ENCODE data around the gene BTNL3.
"Not testable (repeated sequence)": the region's sequence is repeated elsewhere in the genome, so short reads cannot be mapped to it uniquely, and the experiment has no call there.

Gene BTNL3

DNA sequence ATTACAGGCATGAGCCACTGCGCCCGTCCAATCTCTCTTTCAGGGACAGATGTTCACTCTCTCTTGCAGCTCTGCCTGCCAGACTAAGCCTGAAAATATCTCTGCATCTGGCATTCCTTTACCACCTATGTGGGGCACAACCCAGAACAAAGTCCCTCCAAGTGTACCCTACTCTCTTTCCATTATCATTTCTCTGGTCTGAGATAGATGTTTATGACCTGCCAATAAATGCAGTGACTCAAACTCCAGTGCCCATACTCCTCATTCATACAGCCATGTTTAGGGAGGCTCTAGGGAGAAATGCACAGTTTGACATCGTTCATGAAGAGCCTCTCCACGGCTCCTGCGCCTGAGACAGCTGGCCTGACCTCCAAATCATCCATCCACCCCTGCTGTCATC is at the start of gene BTNL3:
TSS of gene BTNL3 (plus strand) at position 255 of the 400 bp plus-strand sequence. CDS start 183 bp downstream, outside the sequence.
- no peak for DNase-seq

- no peak for DNase-seq
These were observed 38.2 kb upstream of the BTNL3 start for GRCh38 chr5:180950291-180950949.

- DNase-seq: no peak
These were observed 29.0 kb upstream of the BTNL3 start for GRCh38 chr5:180959661-180960060.

DNA sequence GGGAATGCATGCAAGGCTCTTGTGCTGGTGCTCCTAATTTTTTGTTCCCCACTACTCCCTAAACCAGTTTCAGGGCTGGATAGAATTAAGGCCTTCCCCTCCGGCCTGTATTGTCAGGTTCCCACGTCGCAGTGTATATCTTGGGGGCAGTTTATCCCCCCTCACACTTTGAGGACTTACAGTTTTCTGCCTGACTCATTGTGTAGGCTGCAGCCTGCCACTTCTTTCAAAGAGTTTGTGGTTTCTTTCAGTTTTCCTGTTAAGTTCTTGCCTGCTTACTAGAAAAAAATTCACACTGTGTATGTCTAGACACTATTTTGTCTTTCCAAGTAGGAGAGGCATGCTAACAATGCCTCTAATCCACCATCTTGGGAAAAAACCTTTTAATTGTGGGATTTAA is 28.4 kb upstream of the BTNL3 start:
- DNase-seq: no peak

GRCh38 chr5:180969406-180969805 is 19.2 kb upstream of the BTNL3 start:
- no peak for DNase-seq

DNA sequence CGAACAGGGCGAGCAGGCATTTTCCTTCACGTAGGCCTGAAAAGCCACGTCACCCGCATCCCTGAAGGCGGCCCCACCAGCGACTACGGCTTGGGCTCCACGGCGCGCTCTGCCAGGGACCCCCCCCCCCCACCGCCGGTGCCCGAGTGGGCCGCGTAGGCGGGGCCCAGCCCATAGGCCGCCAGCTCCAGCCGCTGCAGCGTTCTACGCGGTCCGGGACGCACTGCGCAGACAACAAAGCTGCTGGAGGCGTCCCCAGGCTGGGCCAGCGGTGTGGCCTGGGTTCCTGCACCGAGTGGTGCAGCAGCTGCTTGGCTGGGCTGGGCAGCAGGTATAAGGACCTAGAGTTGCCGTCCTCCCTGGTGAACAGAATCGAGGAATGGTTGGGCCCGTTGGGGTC is 18.3 kb upstream of the BTNL3 start:
- no peak for DNase-seq

- DNase-seq: no peak
These were observed 17.8 kb upstream of the BTNL3 start for GRCh38 chr5:180970875-180971274.

DNA sequence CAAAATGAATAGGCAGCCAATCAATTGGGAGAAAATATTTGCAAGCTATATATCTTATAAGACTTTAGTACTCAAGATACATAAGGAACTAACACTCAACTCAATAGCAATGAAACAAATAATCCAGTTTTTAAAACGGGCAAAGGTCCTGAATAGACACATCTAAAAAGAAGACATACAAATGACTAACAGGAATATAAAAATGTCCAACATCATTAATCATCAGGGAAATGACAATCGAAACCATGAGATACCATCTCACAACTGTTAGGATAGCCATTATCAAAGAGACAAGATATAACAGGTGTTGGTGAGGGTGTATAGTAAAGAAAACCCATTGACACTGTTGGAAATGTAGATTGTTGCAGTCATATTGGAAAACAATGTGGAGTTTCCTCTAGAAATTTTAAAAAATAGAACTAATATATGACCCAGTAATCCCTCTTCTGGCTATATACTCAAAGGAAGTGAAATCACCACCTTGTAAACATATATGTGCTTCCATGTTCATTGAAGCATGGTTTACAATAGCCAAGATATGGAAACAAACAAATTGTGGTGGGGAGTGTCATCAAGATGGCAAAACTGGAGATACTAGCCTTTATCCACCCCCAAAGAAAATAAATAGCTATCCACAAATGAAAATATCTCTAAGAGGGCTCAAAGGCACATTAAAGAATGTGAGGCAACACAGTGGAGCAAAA is 13.9 kb upstream of the BTNL3 start:
- no peak for DNase-seq

DNA sequence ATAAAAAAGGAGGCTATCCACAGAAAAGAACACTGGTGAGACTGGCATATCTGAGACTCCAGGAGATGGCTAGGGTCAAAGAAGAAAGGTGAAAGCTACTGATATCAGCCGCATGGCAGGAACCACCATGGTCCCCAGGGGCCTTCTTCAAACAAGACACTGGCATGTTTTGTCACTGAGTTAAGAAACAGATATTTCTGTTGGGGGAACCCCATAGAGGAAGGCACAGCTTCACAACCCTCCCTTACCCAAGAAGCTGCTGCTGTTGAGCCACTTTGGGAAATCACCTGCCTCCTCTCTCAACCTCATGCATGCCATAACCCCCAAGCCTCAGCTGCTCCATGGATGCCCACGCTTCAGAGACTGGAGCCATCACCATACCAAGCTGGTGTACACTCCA is 13.3 kb upstream of the BTNL3 start:
- DNase-seq: no peak

DNA sequence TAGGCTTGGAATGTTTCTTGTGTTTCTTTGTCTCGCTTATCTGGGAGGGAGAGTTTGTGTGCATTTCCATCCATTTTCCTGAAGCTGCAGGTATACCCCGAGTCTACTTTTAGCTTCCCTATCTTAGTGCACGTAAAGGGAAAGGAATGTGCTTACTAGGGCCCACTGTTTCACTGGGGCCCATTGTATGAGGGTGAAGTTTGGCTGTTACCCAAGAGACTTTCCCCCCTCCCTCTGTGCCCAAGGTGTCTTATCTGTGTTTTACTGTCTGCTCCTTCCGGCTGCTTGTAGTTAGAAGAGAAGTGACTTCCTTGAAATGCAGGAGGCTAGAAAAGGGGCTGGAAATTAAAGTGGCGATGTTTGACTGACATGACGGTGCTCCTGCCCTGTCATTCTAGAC is 12.1 kb upstream of the BTNL3 start:
- no peak for DNase-seq

- no peak for DNase-seq
These were observed 10.8 kb upstream of the BTNL3 start for GRCh38 chr5:180977852-180978251.

- DNase-seq: no peak
These were observed 6.5 kb upstream of the BTNL3 start for GRCh38 chr5:180982008-180982741.

DNA sequence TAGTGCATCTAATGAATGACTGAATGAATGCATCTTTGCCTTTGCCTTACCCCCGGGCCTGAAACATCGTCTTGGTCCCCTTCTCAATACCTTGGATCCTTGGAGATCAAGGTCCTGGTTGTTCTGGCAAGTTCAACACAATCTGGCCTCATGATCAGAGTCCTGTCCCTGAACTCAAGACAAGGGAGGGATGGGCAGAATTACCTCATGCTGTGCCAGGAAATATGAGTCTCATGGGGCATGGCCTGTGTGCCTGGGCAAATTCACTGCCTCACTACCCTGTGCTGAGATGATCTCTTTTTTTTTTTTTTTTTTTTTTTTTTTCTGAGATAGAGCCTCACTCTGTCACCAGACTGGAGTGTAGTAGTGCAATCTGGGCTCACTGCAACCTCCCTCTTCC is 630 bp upstream of the BTNL3 start:
- no peak for DNase-seq

DNA sequence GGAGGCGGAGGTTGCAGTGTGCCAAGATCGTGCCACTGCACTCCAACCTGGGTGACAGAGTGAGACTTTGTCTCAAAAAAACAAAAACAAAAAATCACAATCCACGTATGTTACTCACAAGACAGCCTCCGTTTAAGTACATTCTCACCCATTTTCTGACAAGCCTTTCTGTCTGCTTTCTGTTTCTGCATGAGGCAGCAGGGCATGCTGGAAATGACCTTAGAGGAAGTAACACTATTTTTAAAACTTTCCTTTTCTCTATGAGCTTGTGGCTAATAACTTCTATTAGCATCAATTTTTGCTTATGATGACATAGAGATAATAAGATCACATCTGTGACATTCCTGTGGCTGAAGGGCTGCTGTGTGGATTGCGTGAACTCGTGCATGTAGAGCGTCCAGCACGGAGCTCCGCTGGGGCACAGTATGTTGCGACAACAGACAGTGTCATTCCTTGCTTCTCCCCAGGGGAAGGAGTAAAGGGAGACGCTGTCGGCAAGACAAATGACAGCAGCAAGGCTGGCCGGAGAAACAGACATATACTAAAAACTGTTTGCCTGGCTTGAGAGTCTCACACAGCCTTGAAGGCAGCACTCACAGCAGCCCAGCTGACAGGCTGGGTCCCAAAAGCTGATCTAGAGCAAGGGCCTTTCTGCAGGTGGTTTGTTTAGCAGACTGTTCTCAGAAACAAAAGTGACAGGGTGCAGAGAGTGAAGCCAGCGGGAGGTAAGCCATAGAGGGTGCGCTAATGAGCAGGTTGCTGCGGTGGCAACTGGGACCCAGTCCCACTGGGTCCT is 1.6 kb downstream of the BTNL3 start:
- no peak for DNase-seq

GRCh38 chr5:180990882-180991242 is 2.2 kb downstream of the BTNL3 start:
- DNase-seq: no peak

DNA sequence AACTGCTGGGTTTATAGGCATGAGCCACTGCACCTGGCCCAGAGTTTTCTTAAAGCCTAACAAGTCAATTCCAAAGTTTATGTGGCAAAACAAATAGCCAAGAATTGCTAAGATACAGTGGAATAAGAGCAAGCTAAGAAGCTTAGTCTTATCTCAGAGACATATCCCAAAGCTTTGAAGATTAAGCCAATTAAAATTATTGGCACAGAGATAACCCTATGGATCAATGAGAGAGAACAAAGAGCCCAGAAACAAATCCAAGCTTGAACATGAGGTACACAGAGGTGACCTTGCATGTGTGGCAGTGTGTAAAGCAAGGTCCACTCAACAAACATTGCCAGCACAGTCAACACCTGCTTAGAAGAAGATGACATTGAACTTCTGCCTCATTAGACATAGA is 13.3 kb downstream of the BTNL3 start:
- no peak for DNase-seq

DNA sequence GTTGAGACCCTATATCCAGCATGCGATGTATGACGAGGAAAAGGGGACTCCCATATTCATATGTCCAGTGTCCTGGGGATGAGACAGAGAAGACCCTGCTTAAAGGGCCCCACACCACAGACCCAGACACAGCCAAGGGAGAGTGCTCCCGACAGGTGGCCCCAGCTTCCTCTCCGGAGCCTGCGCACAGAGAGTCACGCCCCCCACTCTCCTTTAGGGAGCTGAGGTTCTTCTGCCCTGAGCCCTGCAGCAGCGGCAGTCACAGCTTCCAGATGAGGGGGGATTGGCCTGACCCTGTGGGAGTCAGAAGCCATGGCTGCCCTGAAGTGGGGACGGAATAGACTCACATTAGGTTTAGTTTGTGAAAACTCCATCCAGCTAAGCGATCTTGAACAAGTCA is 17.1 kb downstream of the BTNL3 start:
- DNase-seq: no peak

- no peak for DNase-seq
These were observed 19.5 kb downstream of the BTNL3 start for GRCh38 chr5:181008136-181008535.

GRCh38 chr5:181010018-181010417 is 21.4 kb downstream of the BTNL3 start:
- DNase-seq: not testable (repeated sequence)

DNA sequence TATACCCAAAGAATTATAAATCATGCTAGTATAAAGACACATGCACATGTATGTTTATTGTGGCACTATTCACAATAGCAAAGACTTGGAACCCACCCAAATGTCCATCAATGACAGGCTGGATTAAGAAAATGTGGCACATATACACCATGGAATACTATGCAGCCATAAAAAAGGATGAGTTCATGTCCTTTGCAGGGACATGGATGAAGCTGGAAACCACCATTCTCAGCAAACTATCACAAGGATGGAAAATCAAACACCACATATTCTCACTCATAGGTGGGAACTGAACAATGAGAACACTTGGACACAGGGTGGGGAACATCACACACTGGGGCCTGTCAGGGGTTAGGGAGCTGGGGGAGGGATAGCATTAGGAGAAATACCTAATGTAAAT is 26.0 kb downstream of the BTNL3 start:
- not testable (repeated sequence) for DNase-seq

DNA sequence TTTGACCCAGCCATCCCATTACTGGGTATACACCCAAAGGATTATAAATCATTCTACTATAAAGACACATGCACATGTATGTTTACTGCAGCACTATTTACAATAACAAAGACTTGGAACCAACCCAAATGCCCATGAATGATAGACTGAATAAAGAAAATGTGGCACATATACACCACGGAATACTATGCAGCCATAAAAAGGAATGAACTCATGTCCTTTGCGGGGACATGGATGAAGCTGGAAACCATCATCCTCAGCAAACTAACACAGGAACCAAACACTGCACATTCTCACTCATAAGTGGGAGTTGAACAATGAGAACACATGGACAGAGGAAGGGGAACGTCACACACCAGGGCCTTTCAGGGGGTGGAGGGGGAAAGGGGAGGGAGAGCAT is 28.8 kb downstream of the BTNL3 start:
- not testable (repeated sequence) for DNase-seq

DNA sequence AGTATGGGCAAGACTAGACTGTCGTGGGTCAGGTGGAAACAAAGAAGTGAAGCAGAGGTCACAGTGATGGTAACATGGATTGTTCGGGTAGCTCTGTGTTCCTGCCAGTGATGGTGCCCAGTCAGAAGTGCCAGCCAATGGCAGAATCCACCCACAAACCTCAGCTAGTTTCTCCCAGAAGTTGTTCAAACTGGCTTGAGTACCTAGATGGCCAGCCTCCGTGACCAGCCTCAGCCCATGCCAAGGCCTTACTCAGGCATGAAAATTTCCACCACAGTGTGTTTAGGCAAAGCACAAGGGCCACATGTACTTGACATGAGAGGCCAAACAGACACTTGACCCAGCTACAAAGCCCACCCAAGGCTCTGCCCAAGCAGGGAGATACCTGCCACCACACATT is 32.0 kb downstream of the BTNL3 start:
- DNase-seq: no peak

Measured in activated naive CD4-positive, alpha-beta T cell (primary cell).